CD14-positive monocyte (primary cell): ENCODE data around the gene MUC5B. TPM values are rescaled to one million over a fixed set of nuclear protein-coding genes. Genes with fewer than 3 reads are reported as not detected.

Experiments
- DNase-seq, 3 donors: peaks; one replicate each; pipeline ENCODE4 v3.0.0-alpha.2; 2011 to 2022
- H2AFZ ChIP-seq: 2 replicates; pipeline ENCODE4 v1.6.0; 2012; ENCODE audit warnings: mild to moderate bottlenecking, low read depth, low read length, inconsistent platforms; ENCODE audit not compliant: insufficient read depth, poor library complexity, severe bottlenecking
- H3K27ac ChIP-seq, 2 donors: 1 replicate in 1 of 2; 2 replicates in 1 of 2; pipeline ENCODE4 v1.5.1; 2012 to 2013; ENCODE audit warnings: low read length in 2 of 2, control low read depth in 1 of 2, inconsistent platforms in 1 of 2, low read depth in 1 of 2, mild to moderate bottlenecking in 1 of 2
- H3K27me3 ChIP-seq, 2 donors: one replicate each; pipeline versions ENCODE4 v1.6.0 to v1.6.1; 2011 to 2013; ENCODE audit warnings: low read length in 2 of 2; ENCODE audit not compliant: control insufficient read depth in 2 of 2, insufficient read depth in 2 of 2
- H3K36me3 ChIP-seq, 2 donors: replicated peaks in 1 of 2; 1 replicate in 1 of 2; 2 replicates in 1 of 2; pipeline versions ENCODE4 v1.5.1 to v1.6.1; 2012 to 2013; ENCODE audit warnings: low read length in 2 of 2, control low read depth in 1 of 2, inconsistent platforms in 1 of 2, mild to moderate bottlenecking in 1 of 2; ENCODE audit not compliant: insufficient read depth in 2 of 2, control insufficient read depth in 1 of 2
- H3K4me1 ChIP-seq, 2 donors: 1 replicate in 1 of 2; 2 replicates in 1 of 2; pipeline versions ENCODE4 v1.5.1 to v1.6.1; 2012 to 2013; ENCODE audit warnings: low read length in 2 of 2, control low read depth in 1 of 2, inconsistent platforms in 1 of 2, mild to moderate bottlenecking in 1 of 2, moderate library complexity in 1 of 2; ENCODE audit not compliant: insufficient read depth in 2 of 2, control insufficient read depth in 1 of 2
- H3K4me2 ChIP-seq: replicated peaks from 2 replicates; pipeline ENCODE3; 2012; ENCODE audit warnings: low read length, moderate library complexity, mild to moderate bottlenecking; ENCODE audit not compliant: poor library complexity, severe bottlenecking; ENCODE audit errors: extremely low read depth
- H3K4me3 ChIP-seq, 3 experiments: fragments of 200-600 bp in 1 of 3; sonication (generic) in 1 of 3; replicated peaks in 1 of 3; 1 replicate in 2 of 3; 2 replicates in 1 of 3; pipeline ENCODE4 v1.5.1; 2011 to 2013; ENCODE audit warnings: low read length in 3 of 3, mild to moderate bottlenecking in 3 of 3, control low read depth in 2 of 3, low read depth in 2 of 3, inconsistent platforms in 1 of 3, moderate library complexity in 1 of 3
- H3K79me2 ChIP-seq: 2 replicates; pipeline ENCODE4 v1.6.0; 2012; ENCODE audit warnings: mild to moderate bottlenecking, control low read depth, inconsistent platforms, low read length, moderate library complexity; ENCODE audit not compliant: insufficient read depth
- H3K9ac ChIP-seq: 2 replicates; pipeline ENCODE4 v1.6.0; 2017; ENCODE audit warnings: low read length, mild to moderate bottlenecking; ENCODE audit not compliant: insufficient read depth, poor library complexity, severe bottlenecking
- H3K9me3 ChIP-seq, 2 donors: replicated peaks in 1 of 2; 1 replicate in 1 of 2; 2 replicates in 1 of 2; pipeline versions ENCODE4 v1.5.1 to v1.6.1; 2012 to 2013; ENCODE audit warnings: low read length in 2 of 2, control low read depth in 1 of 2; ENCODE audit not compliant: control insufficient read depth in 1 of 2, insufficient read depth in 1 of 2
- H4K20me1 ChIP-seq: 2 replicates; pipeline ENCODE4 v1.6.0; 2012; ENCODE audit warnings: mild to moderate bottlenecking, low read length, control low read depth, moderate library complexity; ENCODE audit not compliant: insufficient read depth
- H3K27ac Mint-ChIP-seq, 7 donors: one replicate each; pipeline ENCODE4 v1.8.0; 2020; ENCODE audit warnings: mild to moderate bottlenecking in 7 of 7, mixed read lengths in 7 of 7, moderate library complexity in 6 of 7, inconsistent platforms in 2 of 7
- H3K27me3 Mint-ChIP-seq, 3 donors: one replicate each; pipeline ENCODE4 v1.8.0; 2021 to 2022; ENCODE audit warnings: low read depth in 3 of 3, mild to moderate bottlenecking in 3 of 3, mixed read lengths in 3 of 3, moderate library complexity in 3 of 3, inconsistent platforms in 1 of 3
- H3K36me3 Mint-ChIP-seq, 2 donors: one replicate each; pipeline ENCODE4 v1.8.0; 2020; ENCODE audit warnings: mixed read lengths in 2 of 2, inconsistent platforms in 1 of 2, mild to moderate bottlenecking in 1 of 2
- H3K4me1 Mint-ChIP-seq: one replicate; pipeline ENCODE4 v1.8.0; 2020; ENCODE audit warnings: mild to moderate bottlenecking, mixed read lengths
- H3K4me3 Mint-ChIP-seq, 2 donors: one replicate each; pipeline ENCODE4 v1.8.0; 2020; ENCODE audit warnings: mild to moderate bottlenecking in 2 of 2, mixed read lengths in 2 of 2, moderate library complexity in 1 of 2
- H3K9me3 Mint-ChIP-seq, 7 donors: one replicate each; pipeline ENCODE4 v1.8.0; 2020 to 2022; ENCODE audit warnings: mixed read lengths in 7 of 7, mild to moderate bottlenecking in 6 of 7, moderate library complexity in 6 of 7, inconsistent platforms in 2 of 7
- CTCF ChIP-seq: fragments of 200-600 bp; IDR thresholded peaks from one replicate; pipeline ENCODE4 v1.8.0; 2022; ENCODE audit warnings: antibody characterized with exemption, mild to moderate bottlenecking
- WGBS: methylation state at CpG from one replicate; pipeline ENCODE4 v1.1.5; 2013; ENCODE audit warnings: missing lambda C conversion rate; ENCODE audit not compliant: insufficient coverage; 5-methylcytosine and 5-hydroxymethylcytosine counted together
- intact Hi-C, 2 donors: fragments of 100-400 bp; cut with micrococcal nuclease; formaldehyde crosslinking; loops; one replicate each; pipeline versions ENCODE4 v1.15.0 to v1.15.1; 2023
- polyA plus RNA-seq, 3 donors: library from polyadenylated mRNA; depleted of rRNA in 1 of 3; unstranded in 2 of 3; stranded (reverse) in 1 of 3; fragments of 300-500 nt in 2 of 3; fragments of >200 nt in 1 of 3; fragmentation: Illumina TruSeq in 2 of 3; gene quantifications; 1 replicate in 2 of 3; 2 replicates in 1 of 3; pipeline ENCODE4 v1.2.3, GENCODE V29; 2012 to 2021

The MUC5B gene
- polyA plus RNA-seq, 3 donors: not detected

DNA sequence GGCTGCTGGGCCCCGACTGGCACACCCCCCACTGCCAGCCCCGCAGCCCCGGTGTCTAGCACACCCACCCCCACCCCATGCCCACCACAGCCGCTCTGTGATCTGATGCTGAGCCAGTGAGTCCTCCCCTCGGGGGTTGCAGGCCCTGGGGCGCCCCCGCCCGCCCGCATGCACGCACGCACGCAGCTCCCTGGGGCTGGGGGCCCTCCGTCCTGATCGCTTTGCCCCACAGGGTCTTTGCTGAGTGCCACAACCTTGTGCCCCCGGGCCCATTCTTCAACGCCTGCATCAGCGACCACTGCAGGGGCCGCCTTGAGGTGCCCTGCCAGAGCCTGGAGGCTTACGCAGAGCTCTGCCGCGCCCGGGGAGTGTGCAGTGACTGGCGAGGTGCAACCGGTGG is 32.3 kb downstream of the MUC5B start:
- Mint-ChIP-seq H3K36me3 (no peaks in the 10 kb centered on the region), H3K9me3 (peaks cover 15 to 27% (median 24%) of the 10 kb centered on the region in 7 donors), H3K4me3 (no peak overlapping the region), H3K27ac (no peak overlapping the region), H3K4me1 (no peaks in the 10 kb centered on the region), H3K27me3 (peaks cover 0 to 4% (median 0%) of the 10 kb centered on the region in 3 donors)
- no peak for TF ChIP-seq CTCF
- H3K4me2 ChIP-seq: no peak overlapping the region
- whole genome bisulfite sequencing: 95% methylated on average over 9 of the region's 24 CpGs
- H3K27me3 ChIP-seq: no peaks in the 10 kb centered on the region
- H3K27ac ChIP-seq: no peak overlapping the region
- no peaks in the 10 kb centered on the region for H3K79me2 ChIP-seq
- intact Hi-C loops: no loop called here
- H4K20me1 ChIP-seq: no peaks in the 10 kb centered on the region
- peaks cover 9 to 25% of the 10 kb centered on the region in 2 donors for H3K9me3 ChIP-seq
- H3K4me3 ChIP-seq: no peak overlapping the region
- H3K9ac ChIP-seq: no peak overlapping the region
- no peak overlapping the region for H2AFZ ChIP-seq
- no peaks in the 10 kb centered on the region for H3K36me3 ChIP-seq
- no peak for DNase-seq
- H3K4me1 ChIP-seq: no peaks in the 10 kb centered on the region

GRCh38 chr11:1256257-1257045 is 33.6 kb downstream of the MUC5B start:
- intact Hi-C loops: no loop called here

More at GRCh38 chr11:1256257-1257045, 33.6 kb downstream of the MUC5B start:
- H3K27ac Mint-ChIP-seq: no peak overlapping the region
- Histone ChIP-seq H3K4me3 (no peak overlapping the region), H3K4me1 (no peaks in the 10 kb centered on the region), H3K9ac (no peak overlapping the region), H3K27me3 (no peaks in the 10 kb centered on the region), H3K4me2 (no peak overlapping the region), H3K36me3 (no peaks in the 10 kb centered on the region), H3K79me2 (no peaks in the 10 kb centered on the region), H2AFZ (no peak overlapping the region), H3K27ac (no peak overlapping the region), H3K9me3 (peaks cover 4 to 14% of the 10 kb centered on the region in 2 donors), H4K20me1 (no peaks in the 10 kb centered on the region)
- DNase-seq: no peak
- H3K36me3 Mint-ChIP-seq: no peaks in the 10 kb centered on the region
- H3K27me3 Mint-ChIP-seq: peaks cover 0 to 1% (median 0%) of the 10 kb centered on the region in 3 donors
- H3K4me1 Mint-ChIP-seq: no peaks in the 10 kb centered on the region
- 84% methylated on average over 14 of the region's 26 CpGs for WGBS
- peaks cover 4 to 15% (median 11%) of the 10 kb centered on the region in 7 donors for H3K9me3 Mint-ChIP-seq
- TF ChIP-seq CTCF: no peak
- H3K4me3 Mint-ChIP-seq: no peak overlapping the region
